ENCODE data around the gene CDK15.

DNA sequence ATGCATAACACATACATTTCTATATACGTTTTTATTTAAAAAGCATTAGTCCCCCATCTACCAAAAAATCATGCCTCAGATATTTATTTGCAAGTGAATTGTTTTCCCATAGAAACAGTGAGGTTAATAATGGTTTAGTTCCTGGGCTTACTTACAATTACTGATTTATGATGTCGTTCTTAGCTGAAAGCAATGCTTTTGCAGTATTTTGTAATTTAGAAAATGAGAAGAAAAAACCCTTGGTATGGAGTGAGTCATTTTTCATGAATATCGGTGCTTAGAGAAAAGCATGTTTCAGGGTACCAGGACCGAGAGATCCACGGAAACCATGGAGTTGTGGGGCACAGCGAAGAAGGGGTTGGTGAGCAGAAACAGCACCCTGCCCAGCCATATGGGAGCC is 12.0 kb upstream of the CDK15 start:
- TF ChIP-seq CTCF (IDR thresholded peaks at IDR 0.05 in 4 of 5, conservative IDR thresholded peaks at IDR 0.05 in 1 of 5) (no peak), POLR2A (IDR thresholded peaks at IDR 0.05) (no peak)

Data from gastrocnemius medialis (tissue), 4 donors.